ENCODE results near the gene KYAT1. TPM values are rescaled to one million over a fixed set of nuclear protein-coding genes. Genes with fewer than 3 reads are reported as not detected.

The KYAT1 gene
- polyA plus RNA-seq, 1 donor (not counting 4 experiments of a cell fraction or from before 2014, with no cell fraction given): 10.9 TPM

- peak overlapping the region; percentile 41 for H3K4me2 ChIP-seq (ENCODE audit: control insufficient read depth, extremely low read depth, insufficient read depth, low read depth, low read length)
- DNase-seq (ENCODE audit: low read depth, low spot score): no peak
- no peaks in the 10 kb centered on the region for H3K27me3 ChIP-seq (ENCODE audit: control insufficient read depth, extremely low read depth, insufficient read depth, low read length)
- dilution Hi-C loops (cut with MboI; ENCODE audit: extremely low pct_ligation_motif_present, low sequenced_read_pairs): no loop called here
- no peak for FAIRE-seq
- H3K27ac ChIP-seq (ENCODE audit: control insufficient read depth, insufficient read depth, low read length): peak overlapping the region; percentile 60
- H2AFZ ChIP-seq (ENCODE audit: control insufficient read depth, low read length): no peak overlapping the region
- peaks cover 26 to 33% of the 10 kb centered on the region in 2 experiments for H3K36me3 ChIP-seq (ENCODE audit: control insufficient read depth in 2 of 2, extremely low read depth in 1 of 2, insufficient read depth in 2 of 2, low read length in 2 of 2)
- H3K9me3 ChIP-seq (ENCODE audit: control insufficient read depth, low read depth, low read length): no peaks in the 10 kb centered on the region
- peaks cover 5% of the 10 kb centered on the region for H4K20me1 ChIP-seq (ENCODE audit: control insufficient read depth, extremely low read depth, insufficient read depth, low read length)
- H3K4me3 ChIP-seq (ENCODE audit: control insufficient read depth in 2 of 3, extremely low read depth in 1 of 3, insufficient read depth in 2 of 3, low read depth in 1 of 3, low read length in 3 of 3): peak overlapping the region in 1 of 3 experiments; percentile 23
- TF ChIP-seq EZH2 (IDR thresholded peaks at IDR 0.05; ENCODE audit: low read length) (no peak), CTCF (optimal IDR thresholded peaks at IDR 0.05 in 1 of 3, IDR thresholded peaks at IDR 0.05 in 1 of 3, conservative IDR thresholded peaks at IDR 0.05 in 1 of 3; ENCODE audit: extremely low read depth in 1 of 3, insufficient read depth in 2 of 3, low read length in 3 of 3) (no peak)
- H3K9ac ChIP-seq (ENCODE audit: control insufficient read depth, extremely low read depth, insufficient read depth, low read length): peak overlapping the region; percentile 33
- peaks cover 79% of the 10 kb centered on the region for H3K4me1 ChIP-seq (ENCODE audit: control insufficient read depth, extremely low read depth, insufficient read depth, low read length)
- H3K79me2 ChIP-seq (ENCODE audit: control insufficient read depth, insufficient read depth, low read length): peaks cover 68% of the 10 kb centered on the region
- H3K9me1 ChIP-seq (ENCODE audit: control insufficient read depth, extremely low read depth, insufficient read depth, low read length): peaks cover 4% of the 10 kb centered on the region
These were observed 6.2 kb upstream of the KYAT1 start for GRCh38 chr9:128887914-128888350.

GRCh38 chr9:128887049-128887448 is 5.3 kb upstream of the KYAT1 start:
- Histone ChIP-seq H3K27ac (ENCODE audit: control insufficient read depth, insufficient read depth, low read length) (no peak overlapping the region), H3K79me2 (ENCODE audit: control insufficient read depth, insufficient read depth, low read length) (peaks cover 69% of the 10 kb centered on the region), H3K9me1 (ENCODE audit: control insufficient read depth, extremely low read depth, insufficient read depth, low read length) (peaks cover 4% of the 10 kb centered on the region), H3K9ac (ENCODE audit: control insufficient read depth, extremely low read depth, insufficient read depth, low read length) (no peak overlapping the region), H4K20me1 (ENCODE audit: control insufficient read depth, extremely low read depth, insufficient read depth, low read length) (peaks cover 5% of the 10 kb centered on the region), H3K4me1 (ENCODE audit: control insufficient read depth, extremely low read depth, insufficient read depth, low read length) (peaks cover 70% of the 10 kb centered on the region), H3K9me3 (ENCODE audit: control insufficient read depth, low read depth, low read length) (no peaks in the 10 kb centered on the region), H3K4me2 (ENCODE audit: control insufficient read depth, extremely low read depth, insufficient read depth, low read depth, low read length) (peak overlapping the region; percentile 1), H2AFZ (ENCODE audit: control insufficient read depth, low read length) (no peak overlapping the region), H3K4me3 (ENCODE audit: control insufficient read depth in 2 of 3, extremely low read depth in 1 of 3, insufficient read depth in 2 of 3, low read depth in 1 of 3, low read length in 3 of 3) (no peak overlapping the region), H3K27me3 (ENCODE audit: control insufficient read depth, extremely low read depth, insufficient read depth, low read length) (no peaks in the 10 kb centered on the region), H3K36me3 (ENCODE audit: control insufficient read depth in 2 of 2, extremely low read depth in 1 of 2, insufficient read depth in 2 of 2, low read length in 2 of 2) (peaks cover 26 to 32% of the 10 kb centered on the region in 2 experiments)
- dilution Hi-C loops (cut with MboI; ENCODE audit: extremely low pct_ligation_motif_present, low sequenced_read_pairs): no loop called here
- TF ChIP-seq CTCF (optimal IDR thresholded peaks at IDR 0.05 in 1 of 3, IDR thresholded peaks at IDR 0.05 in 1 of 3, conservative IDR thresholded peaks at IDR 0.05 in 1 of 3; ENCODE audit: extremely low read depth in 1 of 3, insufficient read depth in 2 of 3, low read length in 3 of 3): no peak
- no peak for TF ChIP-seq EZH2 (IDR thresholded peaks at IDR 0.05; ENCODE audit: low read length)
- FAIRE-seq (no peak), DNase-seq (ENCODE audit: low read depth, low spot score) (no peak)

All from keratinocyte (primary cell).